Measurements from ENCODE around the gene ENOX2. TPM values are rescaled to one million over a fixed set of nuclear protein-coding genes. Genes with fewer than 3 reads are reported as not detected.

Gene ENOX2
- total RNA-seq, 2 experiments from 2014 or later = 9.6 to 12.0 TPM

DNA sequence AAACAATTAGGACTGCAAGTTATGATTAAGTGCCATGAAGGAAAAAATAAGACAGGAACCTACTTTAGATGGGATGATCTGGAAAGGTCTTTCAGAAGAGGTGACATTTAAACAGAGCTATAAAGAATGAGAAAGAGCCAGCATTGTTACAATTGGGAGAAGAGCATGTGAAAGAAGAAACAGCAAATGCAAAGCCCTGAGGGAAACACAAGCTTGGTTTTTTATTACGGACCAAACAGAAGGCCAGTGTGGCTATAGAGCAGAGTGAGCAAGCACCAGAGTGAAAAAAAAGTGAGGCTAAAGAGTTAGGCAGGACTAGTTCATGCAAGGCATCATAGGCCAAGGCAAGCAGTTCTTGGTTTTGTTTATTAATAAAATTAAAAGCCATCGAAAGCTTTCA is 325.6 kb downstream of the ENOX2 start:
- H3K4me3 Mint-ChIP-seq = no peak overlapping the region

DNA sequence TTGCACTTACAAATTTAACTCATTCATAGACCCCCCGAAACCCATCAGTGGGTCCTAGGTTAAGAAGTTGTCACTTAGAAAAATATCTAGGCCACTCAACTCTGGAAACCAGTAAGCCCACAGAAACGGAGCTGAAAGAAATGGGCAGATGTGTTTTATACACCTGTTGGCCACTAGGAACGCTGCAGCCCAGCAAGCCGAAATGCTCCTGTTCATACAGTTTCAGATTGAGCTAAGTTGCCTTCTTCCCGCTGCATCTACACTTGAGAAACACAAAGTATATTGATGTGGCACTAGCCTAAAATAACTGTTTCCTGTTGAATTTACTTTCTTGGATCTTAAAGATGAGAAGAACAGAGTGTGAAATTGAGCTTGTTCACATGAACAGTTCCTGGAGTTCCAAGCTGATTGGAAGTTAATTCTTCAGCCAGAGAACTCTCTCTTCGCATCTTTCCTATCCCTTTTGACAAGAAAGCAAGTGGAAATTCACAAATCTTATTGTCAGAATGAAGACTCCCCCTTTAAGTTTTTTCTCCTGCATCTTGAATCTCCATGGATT is 327.1 kb downstream of the ENOX2 start:
- TF ChIP-seq, protein P1, sequence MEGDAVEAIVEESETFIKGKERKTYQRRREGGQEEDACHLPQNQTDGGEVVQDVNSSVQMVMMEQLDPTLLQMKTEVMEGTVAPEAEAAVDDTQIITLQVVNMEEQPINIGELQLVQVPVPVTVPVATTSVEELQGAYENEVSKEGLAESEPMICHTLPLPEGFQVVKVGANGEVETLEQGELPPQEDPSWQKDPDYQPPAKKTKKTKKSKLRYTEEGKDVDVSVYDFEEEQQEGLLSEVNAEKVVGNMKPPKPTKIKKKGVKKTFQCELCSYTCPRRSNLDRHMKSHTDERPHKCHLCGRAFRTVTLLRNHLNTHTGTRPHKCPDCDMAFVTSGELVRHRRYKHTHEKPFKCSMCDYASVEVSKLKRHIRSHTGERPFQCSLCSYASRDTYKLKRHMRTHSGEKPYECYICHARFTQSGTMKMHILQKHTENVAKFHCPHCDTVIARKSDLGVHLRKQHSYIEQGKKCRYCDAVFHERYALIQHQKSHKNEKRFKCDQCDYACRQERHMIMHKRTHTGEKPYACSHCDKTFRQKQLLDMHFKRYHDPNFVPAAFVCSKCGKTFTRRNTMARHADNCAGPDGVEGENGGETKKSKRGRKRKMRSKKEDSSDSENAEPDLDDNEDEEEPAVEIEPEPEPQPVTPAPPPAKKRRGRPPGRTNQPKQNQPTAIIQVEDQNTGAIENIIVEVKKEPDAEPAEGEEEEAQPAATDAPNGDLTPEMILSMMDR (IDR thresholded peaks at IDR 0.05) = peak; percentile 61
- CTCF ChIA-PET = interaction anchor here (0.7 to 2.2 kb wide), 17 partner anchors 9 to 369 kb away, joined by 3 to 24 read pairs (median 4); no protein-coding TSS in a partner anchor
- POLR2A ChIA-PET = no interaction called here
- no peaks in the 10 kb centered on the region for H3K36me3 Mint-ChIP-seq (ENCODE audit: low read depth)
- intact Hi-C loops (cut with micrococcal nuclease) = no loop called here
- H3K27ac Mint-ChIP-seq = no peak overlapping the region
- H3K4me1 Mint-ChIP-seq (ENCODE audit: low read depth) = no peaks in the 10 kb centered on the region
- DNase-seq (peak; percentile 43), ATAC-seq (peak; percentile 61)
- no peak overlapping the region for H3K4me3 Mint-ChIP-seq
- H3K9me3 Mint-ChIP-seq = no peaks in the 10 kb centered on the region
- peaks cover 2% of the 10 kb centered on the region for H3K27me3 Mint-ChIP-seq

More for the DNA sequence above, 325.6 kb downstream of the ENOX2 start:
- Mint-ChIP-seq H3K4me1 (ENCODE audit: low read depth) (no peaks in the 10 kb centered on the region), H3K27ac (no peak overlapping the region), H3K27me3 (peaks cover 2% of the 10 kb centered on the region), H3K36me3 (ENCODE audit: low read depth) (no peaks in the 10 kb centered on the region), H3K9me3 (no peaks in the 10 kb centered on the region)
- ChIA-PET CTCF (interaction anchor here (0.7 kb wide), 1 partner anchor 223 kb away, joined by 3 read pairs; no protein-coding TSS in a partner anchor), POLR2A (no interaction called here)
- DNase-seq (no peak), ATAC-seq (no peak)
- TF ChIP-seq, protein P1 (IDR thresholded peaks at IDR 0.05) = no peak
- intact Hi-C loops (cut with micrococcal nuclease) = no loop called here

Other genes starting within 250 kb of the ENOX2 start
- gene ARHGAP36, start 155.1 kb upstream of the ENOX2 start, total RNA-seq = not detected

All from activated CD8-positive, alpha-beta T cell treated with anti-CD3 and anti-CD28 coated beads for 36 hours (primary cell).